HG03025 (cell line): Measurements from ENCODE around the gene WFIKKN2.
"Not testable (repeated sequence)": the region's sequence is repeated elsewhere in the genome, so short reads cannot be mapped to it uniquely, and the experiment has no call there.

Experiments
- ATAC-seq: cut with Tn5 transposase; IDR thresholded peaks from one replicate; pipeline ENCODE4 v1.9.1; 2021; ENCODE audit warnings: mild to moderate bottlenecking, moderate library complexity; ENCODE audit not compliant: unreplicated experiment, low FRiP score

The WFIKKN2 gene

DNA sequence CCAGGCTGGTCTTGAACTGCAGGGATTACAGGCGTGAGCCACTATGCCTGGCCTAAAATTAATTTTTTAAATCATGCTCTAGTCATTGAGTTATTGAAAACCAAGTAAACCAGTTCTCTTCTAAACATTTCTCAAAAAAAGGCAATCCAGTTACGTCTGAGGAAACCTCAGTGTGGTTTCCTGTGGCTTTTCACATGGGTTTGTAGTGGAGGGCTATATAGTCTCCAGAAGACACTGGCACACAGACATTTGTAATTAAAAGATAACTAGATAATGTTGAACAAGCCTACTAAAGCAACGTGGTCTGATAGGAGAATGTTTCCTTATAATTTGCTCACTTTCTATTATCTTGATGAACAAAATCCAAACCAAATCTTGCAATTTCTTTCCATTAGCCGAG is 36.0 kb downstream of the WFIKKN2 start:
- ATAC-seq: no peak

DNA sequence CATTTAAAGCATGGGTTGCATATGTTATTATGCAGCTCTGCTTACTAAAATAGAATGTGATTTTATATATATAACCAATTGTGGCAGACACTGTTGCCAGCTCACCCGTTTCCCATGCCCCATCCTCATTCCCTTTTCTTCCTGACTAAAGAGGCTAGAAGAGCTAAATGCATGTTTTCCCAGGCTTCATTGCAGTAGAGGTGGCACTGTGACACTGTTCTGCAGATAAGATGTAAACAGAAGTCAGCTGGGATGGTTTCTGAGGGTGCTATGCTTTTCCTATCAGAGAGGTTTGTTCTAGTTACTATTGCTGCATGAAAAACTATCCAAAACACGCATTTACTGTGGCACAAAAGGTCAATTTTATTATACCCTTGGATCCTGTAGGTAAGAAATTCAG is 36.5 kb downstream of the WFIKKN2 start:
- ATAC-seq: no peak

DNA sequence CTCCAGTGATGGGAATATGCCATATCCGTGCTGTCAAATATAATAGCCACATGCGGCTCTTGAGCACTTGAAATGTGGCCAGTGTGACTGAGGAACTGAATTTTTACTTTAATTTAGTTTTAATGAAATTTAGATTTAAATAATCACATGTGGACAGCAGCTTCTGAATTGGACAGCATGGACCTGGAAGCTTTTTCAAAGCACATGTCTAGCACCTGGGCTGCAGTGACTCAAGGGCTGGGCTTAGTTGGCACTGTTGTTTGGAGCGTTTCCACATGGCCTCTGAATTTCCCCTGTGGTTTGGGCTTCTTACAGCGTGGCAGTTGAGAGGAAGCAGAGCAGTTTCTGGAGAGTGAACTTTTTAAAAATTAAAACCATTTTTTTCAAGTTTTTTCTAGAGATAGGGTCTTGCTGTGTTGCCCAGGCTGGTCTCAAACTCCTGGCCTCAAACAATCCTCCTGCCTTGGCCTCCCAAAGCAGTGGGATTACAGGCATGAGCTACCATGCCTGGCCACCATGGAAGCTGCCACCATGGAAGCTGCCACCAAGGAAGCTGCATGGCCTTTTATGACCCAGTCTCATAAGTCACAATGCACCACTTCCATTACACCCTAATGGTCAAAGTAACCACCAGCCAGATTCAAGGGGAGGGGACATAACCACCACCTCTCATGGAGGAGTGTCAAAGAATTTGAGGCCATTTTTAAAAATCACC is 37.5 kb downstream of the WFIKKN2 start:
- ATAC-seq: no peak

DNA sequence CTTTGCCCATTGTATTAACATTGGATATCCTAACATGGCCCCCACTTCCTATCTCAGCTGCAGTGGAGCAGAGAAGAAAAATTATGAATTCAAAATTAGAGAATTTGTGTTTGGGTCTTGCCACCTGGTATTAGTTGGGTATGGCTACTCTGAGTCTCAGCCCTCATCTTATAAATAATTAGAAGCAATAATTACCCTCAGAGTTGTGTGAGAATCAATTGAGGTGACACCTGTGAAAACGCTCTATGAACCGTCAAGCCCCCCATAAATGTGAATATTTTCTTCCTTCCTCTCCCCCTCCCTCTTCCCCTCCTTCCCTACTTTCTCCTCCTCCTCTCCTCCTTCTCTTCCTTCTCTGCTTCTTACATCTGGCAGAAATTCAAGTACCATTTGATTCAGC is 39.7 kb downstream of the WFIKKN2 start:
- ATAC-seq: no peak

DNA sequence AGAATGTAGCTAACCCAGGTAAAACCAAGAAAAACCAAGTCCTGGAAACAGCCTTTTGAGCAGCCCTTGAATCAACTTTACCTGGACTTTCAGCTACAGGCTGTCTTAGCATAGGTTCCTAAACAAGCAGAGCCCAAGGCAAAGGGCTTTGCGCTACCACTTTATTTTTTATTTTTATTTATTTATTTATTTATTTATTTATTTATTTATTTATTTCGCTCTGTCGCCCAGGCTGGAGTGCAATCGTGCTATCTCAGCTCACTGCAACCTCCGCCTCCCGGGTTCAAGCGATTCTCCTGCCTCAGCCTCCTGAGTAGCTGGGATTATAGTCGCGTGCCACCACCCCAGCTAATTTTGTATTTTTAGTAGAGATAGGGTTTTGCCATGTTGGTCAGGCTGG is 41.7 kb downstream of the WFIKKN2 start:
- not testable (repeated sequence) for ATAC-seq

DNA sequence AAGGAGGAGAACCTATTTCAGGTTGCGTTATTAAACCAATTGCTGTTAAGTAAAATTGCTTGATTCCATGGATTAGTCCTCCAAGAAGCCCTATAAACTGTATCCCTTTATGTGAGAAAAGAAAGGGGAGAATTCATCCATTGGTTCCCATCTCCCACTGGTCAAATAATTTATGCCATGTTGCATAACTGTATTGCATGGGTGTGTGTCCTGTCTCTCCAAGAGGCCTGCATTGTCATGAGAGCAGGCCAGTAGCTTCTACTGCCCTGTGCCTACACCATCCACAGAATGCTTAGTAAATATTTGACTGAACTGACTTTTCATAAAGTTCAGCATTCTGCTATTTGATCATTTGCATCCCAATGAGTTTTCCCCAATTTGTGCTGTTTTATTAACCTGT is 42.5 kb downstream of the WFIKKN2 start:
- no peak for ATAC-seq

DNA sequence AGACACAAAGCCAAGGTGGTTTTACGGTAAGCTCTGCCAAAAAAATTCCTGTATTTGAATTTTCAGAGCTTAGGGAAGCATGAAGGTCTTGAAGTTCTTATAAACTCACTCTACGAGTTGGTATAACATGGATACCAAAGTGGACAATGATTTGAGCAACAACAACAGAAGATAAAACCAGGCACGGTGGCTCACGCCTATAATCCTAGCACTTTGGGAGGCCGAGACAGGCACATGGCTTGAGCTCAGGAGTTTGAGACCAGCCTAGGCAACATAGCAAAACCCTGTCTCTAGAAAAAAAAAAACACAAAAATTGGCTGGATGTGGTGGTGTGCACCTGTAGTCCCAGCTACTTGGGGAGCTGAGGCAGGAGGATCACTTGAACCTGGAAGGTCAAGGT is 43.7 kb downstream of the WFIKKN2 start:
- ATAC-seq: no peak

DNA sequence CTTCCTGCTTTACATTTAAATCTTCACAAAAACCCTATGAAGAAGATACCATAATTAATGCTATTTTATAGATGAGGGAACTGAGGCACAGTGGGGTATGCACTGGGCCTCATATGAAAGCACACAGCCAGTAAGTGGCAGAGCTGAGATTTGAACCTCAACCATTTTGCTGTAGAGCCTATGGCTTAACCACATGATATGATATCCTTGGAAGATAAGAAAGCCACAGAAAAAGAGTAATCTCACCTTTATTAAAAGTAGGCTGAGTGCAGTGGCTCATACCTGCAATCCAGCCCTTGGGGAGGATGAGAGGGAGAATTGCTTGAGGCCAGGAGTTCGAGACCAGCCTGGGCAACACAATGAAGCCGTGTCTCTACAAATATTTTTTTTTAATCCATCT is 45.8 kb downstream of the WFIKKN2 start:
- ATAC-seq: no peak

DNA sequence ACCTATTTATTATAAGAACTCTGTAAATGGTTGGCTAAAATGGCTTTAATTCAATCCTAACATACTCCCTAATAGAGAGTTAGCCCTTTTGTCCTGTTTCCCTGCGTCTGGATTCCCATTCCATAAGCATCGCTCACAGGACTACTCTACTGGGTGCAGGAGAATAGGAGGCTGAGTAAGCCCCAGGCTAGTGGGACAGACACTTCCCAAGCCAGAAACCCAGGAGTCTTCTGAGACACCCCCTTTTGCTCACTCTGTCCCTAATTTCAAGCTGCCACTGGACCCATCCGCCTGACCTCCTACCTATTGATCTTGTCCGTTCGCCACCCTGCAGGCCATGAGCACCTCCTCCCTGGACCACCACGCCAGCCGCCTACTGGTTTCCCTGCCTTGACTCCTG is 47.5 kb downstream of the WFIKKN2 start:
- ATAC-seq: no peak

DNA sequence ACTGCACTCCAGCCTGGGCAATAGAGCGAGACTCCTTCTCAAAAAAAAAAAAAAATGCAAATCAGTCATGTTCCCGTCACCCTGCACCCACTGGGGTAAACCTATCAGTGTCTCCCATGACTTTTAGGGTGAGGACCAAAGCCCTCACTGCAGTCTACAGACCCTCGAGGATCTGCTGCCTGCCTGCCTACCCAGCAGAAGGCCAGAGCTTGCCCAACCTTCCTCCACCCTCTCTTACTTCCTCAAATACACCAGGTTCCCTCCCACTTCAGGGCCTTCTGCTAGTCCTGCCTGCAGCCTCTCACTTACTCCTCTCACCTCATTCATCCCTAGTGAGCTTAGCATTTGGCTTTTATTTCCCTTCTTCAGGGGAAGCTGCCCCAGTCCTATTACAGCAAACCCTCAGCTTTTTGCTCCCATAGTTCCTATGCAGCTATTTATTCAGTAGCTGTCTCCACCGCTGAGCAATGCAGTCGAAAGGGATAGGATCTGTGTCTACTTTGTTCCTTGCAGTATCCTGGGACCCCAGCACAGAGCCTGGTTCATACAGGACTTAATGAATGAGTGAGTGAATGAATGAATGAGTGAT is 48.6 kb downstream of the WFIKKN2 start:
- ATAC-seq: no peak

DNA sequence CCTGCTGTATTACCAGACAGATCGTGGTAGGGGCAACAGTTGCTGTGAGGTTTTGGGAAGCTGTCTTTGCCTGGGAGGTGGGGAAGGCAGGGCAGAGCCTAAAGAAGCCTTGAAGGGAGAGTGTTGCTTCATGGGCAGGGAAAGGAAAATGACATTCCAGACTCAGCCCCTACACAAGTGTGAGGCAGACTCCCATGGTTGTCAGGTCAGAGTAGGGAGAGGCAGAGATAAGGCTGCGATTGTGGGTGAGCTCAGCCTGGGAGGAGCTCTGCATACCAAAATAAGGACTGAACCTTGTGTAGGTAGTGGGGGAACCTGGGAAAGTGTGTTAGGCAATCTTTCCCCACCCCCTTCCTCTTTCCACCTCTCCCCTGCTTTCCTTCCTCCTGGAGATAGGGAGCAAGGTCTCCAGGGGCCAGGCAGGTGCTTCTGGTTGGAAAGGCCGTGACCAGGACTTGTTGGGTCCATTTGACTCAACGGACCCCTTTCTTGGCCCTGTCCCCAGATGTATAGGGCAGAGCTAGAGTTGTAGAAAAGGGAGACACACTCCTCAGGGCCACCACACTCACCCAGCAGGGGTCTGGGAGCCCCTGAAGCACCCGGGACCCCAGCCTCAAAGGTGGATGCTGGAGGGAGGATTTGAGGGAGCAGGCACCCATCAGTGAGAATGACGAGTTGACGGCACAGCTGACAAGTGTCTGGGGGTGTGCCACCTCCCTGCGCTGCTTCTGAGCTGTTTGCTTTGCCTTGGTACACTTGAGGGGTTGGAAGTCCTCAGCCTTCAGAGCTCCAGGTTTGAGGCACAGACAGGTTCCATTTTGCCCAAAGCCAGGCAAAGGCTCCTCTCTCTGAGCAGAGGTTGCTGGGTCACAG is 49.3 kb downstream of the WFIKKN2 start:
- no peak for ATAC-seq

DNA sequence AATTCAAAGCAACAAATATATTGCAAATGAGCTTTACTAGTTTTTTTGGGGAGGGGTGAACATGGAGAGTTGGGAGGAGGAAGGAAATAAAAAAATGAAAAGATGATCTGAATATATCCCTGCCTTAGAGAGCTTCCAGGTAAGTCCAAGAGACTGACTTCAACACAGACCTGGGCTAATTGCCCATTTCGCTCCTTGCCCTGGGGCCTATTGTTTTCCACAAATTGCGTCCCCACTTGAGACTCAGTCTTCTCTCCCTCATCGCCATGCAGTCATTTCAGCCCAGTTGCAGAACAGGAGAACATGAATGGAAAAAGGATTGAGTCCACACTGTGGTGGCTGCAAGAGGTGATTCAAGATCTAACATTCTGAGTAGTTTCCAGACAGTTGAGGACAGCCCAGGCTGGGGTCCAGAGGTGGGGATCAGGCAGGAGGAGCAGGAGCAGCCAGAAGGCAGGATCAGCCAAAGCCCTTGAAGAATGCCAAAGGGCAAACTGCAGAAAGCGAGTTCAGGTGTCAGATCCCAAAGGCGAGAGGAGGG is 52.4 kb downstream of the WFIKKN2 start:
- ATAC-seq: no peak

DNA sequence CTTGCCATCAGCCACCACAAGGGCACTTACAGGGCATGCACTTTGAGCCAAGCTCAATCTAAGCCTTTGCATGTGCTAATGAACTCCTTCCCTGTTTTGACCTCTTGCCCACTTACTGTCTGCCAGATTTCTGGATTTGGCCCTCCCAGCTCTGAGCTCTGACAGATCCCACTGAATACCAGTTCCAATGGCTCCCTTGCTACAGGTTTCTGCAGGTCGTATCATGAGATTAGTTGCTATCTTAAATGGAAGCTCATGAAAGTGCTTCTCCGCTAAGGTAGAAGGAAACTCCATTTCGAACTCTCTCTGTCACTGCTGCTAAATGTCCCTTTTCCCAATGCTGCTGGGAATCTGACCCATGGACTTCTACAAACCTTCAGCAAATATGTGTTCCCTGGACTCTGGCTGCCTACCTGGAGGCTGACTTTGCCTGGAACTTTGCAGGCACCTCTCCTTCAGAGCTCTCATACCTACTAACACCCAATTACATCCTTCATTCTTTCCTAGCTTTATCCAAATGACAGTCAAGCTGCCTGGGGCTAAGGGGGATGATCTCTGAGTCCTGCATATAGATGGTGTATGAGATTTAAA is 54.2 kb downstream of the WFIKKN2 start:
- no peak for ATAC-seq

DNA sequence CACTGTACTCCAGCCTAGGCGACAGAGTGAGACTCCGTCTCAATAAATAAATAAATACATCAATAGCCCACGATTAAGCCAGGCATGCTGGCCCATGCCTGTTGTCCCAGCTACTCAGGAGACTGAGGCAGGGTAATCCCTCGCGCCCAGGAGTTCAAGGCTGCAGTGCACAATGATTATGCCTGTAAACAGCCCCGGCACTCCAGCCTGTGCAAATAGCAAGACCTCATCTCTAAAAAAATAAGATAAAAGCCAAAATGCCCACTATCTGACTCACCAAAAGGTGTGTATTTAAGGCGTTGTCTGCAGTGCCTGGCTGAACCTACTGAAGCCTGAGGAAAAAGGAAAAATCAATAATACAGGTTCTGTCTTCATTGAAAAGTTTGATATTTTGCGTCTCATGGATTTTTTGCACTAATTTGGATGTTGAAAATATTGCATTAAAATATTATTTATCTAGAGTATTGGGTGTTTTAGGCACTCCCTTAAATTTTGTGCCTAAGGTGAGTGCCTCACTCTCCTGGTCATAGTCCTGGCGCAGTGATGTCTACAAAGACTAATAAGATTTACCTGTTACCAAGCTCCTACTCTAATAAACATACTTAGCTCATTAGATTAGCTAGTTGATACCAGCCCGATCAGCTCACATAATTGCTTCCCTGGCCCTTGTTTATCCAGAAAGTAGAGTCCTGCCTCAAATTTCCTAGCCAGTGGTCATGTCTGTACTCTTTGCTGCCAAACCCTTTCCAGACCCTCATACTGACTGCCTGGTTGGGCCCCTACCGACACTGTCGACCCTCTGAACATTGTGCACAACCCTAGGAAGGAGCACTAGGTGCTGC is 55.5 kb downstream of the WFIKKN2 start:
- no peak for ATAC-seq

DNA sequence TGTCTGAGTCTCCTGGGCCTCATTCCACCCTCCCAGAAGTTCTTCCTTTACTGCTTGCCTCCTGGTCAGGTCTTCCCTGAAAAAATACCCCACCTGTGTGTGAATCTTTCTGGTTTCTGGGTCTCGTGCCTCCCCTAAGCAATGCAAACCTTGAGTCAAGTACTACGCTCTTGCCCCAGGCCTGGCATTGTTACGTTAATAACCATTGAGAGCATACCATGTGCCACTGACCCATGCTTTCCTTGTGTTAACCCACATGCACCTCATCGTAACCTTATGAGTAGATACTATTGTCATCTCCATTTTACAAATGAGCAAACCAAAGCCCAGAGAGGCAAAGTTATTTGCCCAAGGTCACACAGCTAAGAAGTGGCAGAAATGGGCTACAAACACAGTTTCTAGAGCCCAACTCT is 56.2 kb downstream of the WFIKKN2 start:
- no peak for ATAC-seq
